Activated CD8-positive, alpha-beta memory T cell treated with anti-CD3 and anti-CD28 coated beads, Interleukin-2, amount 50 U/mL, for 24 hours (primary cell): ENCODE results near the gene NQO1.

Experiments used
- DNase-seq: peaks from one replicate; pipeline ENCODE4 v3.0.0-alpha.2; 2020; ENCODE audit errors: extremely low read depth

NQO1 gene

DNA sequence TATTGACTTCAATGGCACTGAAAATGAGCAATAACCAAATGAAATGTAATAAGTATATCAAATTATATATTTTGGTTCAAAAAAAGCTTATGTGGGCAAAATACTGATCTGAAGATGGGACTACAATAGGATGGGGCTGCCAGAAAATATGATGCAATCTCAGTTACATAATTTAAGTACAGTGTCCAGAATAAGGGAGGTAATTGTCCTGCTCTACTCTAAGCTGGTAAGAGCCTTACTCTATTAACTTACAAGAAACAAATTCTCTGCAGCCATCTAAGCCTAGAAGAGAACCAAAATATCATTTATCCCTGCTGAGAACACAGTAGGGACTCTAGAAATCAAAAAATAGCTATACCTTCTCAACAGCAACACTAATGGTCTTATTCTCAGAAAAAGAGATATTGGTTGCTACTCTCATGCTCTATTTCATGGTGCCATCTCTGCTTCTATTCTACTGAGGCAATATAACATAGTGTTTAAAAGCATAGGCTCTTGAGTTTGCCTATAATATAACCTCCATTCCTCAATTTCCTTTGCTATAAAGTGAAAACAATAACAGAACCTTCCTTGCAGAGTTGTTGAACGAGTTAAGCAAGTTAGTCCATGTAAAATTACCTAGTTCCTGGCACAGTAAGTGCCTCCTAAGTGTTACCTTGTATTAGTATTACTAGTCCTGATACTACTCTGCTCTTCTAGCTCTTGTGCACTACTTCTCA, 19.9 kb downstream of the NQO1 start:
- DNase-seq, result no peak

DNA sequence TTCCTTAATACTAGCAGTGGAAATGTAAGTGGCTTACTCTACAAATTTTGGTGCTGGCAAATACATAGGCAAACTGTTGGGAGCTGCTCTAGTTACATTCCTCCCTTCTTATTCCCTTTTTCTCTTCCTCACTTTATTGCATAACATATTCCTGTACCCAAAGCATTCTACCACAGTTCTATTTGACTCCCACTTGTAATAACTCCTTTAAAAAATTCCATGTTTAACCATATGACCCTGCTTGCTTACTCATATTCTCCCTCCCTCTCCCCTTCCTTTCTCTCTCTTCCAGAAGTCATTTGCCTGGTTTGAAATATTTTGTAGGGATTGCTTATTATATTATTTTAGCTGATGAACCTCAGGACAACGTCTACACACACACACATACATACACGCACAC, 22.7 kb downstream of the NQO1 start:
- no peak for DNase-seq

DNA sequence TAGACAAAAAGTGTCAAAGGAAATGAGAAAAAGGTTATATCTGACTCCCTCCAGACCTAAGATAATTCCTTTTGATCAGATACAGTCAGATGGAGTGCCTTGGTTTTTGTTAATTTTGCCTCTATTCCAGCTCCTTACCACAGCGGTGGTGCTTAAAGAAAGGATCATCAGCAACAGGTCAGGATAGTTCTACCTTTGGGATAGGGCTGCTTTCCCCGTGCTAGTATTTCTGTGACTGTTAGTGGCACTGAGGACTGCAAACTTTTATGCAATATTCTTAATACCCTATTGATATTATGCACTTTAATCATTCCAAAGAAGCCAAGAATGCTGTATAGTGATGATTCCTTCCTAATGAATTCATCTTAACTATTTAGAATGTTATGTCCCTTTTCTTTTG, 24.5 kb downstream of the NQO1 start:
- DNase-seq, result no peak

DNA sequence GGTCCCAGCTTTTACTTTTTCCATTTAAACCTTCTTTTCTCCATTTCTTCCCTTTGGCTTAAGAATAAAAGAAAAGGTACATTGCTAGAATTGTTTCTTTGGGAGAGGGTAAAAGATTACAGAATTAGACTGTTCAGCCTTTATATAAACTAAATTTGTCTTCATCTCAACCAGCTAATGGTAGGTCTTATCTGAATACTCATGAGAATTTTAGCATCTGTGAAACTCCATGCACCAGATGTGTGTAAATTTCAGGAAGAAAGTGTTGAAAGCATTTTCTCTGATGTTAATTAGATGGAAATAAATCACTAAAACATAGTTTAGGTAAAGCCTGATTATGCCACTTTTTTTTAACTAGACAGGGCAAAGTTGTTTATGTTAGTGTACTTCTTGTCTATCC, 24.9 kb downstream of the NQO1 start:
- no peak for DNase-seq

DNA sequence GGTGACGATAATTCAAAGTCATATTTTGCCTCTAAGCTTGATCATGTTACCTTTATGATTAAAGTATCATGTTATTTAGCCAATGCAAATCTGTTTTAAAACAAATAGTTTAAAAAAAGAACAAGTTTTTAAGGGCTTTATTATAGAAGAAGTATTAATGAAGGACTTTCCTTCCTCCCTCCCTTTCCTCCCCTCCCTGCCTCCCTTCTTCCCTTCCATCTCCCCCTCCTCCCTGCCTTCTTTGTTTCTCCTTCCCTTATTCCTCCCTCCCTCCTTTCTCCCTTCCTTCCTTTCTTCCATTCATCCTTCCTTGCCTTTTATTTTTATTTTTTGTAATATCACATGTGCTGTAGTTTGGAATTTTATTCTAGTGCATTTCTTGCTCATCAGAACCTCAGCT, 26.4 kb downstream of the NQO1 start:
- DNase-seq, result no peak

DNA sequence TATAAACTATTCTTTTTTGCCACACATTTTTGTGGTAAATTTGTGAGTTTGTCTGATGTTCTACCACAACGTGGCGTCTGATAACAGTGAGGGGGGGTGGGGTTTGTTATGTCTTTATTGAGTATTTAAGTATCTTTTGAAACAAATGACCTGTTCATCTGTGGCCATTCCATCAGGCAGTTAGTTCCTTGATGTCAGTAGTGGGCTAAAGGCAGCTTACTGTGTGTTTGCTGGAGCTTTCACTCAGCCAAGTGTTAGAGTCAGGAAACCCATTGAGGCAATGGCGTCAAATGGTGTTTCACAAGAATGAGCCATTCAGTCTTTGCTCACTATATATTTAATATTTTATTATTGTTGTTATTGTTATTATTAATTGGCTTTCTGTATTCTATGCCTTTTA, 28.0 kb downstream of the NQO1 start:
- DNase-seq, result no peak

DNA sequence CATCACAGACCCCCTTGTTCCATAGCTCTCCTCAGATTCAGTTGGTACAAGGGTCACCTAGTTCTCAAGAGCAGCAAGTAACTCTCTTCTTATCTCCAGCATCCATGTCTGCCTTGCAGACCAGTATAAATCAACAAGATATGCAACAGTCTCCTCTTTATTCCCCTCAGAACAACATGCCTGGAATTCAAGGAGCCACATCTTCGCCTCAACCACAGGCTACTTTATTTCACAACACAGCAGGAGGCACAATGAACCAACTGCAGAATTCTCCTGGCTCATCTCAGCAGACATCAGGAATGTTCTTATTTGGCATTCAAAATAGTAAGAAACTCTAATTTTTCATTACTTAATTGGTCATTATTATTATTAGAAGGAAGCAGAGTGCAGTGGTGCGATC, 32.4 kb downstream of the NQO1 start:
- DNase-seq, result no peak

DNA sequence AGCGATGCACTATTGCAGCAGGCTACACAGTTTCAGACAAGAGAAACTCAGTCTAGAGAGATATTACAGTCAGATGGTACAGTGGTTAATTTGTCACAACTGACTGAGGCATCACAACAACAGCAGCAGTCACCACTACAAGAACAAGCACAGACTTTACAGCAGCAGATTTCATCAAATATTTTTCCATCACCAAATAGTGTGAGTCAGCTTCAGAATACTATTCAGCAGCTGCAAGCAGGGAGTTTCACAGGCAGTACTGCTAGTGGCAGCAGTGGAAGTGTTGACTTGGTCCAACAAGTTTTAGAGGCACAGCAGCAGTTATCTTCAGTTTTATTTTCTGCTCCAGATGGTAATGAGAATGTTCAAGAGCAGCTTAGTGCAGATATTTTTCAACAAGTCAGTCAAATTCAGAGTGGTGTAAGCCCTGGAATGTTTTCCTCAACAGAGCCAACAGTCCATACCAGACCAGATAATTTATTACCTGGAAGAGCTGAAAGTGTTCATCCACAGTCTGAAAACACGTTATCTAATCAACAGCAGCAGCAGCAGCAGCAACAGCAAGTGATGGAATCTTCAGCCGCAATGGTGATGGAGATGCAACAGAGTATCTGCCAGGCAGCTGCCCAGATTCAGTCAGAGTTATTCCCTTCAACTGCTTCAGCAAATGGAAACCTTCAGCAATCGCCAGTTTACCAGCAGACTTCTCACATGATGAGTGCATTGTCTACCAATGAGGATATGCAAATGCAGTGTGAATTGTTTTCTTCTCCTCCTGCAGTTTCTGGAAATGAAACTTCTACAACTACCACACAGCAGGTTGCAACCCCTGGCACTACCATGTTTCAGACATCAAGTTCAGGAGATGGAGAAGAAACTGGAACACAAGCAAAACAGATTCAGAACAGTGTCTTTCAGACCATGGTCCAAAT, 34.1 kb downstream of the NQO1 start:
- no peak for DNase-seq

DNA sequence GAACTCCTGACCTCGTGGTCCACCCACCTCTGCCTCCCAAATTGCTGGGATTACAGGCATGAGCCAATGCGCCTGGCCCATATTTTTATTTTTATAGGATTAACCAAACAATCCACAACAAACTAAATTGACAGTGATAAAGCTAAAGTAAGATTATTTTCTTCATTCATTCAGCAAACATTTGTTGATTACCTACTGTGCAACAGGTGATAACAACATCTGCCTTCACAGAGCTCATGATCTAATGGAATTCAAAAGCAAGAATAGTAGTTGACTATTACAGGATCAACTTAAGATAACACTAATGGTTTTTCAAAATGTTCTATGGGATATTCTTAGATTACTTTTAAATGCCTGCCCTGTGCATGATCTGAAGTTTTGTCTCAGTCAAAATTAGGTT, 37.8 kb downstream of the NQO1 start:
- no peak for DNase-seq

DNA sequence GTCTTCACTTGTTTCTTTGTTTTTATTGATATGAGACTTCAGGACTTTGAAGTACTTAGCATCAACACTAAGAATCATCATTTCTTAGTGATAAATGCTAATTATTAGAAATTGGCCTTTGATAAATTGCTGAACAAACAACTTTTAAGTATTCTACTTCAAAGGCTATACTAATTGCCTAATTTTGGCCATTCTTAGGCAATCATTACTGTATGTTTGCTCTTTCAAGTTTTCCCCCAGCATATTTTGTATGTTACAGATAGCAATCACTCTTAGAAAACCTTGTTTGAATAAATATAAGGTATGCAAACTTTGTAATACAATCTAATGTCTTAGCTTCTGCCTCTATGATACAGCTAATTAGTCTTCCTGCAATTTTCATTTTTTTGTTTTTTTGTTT, 46.0 kb downstream of the NQO1 start:
- no peak for DNase-seq

DNA sequence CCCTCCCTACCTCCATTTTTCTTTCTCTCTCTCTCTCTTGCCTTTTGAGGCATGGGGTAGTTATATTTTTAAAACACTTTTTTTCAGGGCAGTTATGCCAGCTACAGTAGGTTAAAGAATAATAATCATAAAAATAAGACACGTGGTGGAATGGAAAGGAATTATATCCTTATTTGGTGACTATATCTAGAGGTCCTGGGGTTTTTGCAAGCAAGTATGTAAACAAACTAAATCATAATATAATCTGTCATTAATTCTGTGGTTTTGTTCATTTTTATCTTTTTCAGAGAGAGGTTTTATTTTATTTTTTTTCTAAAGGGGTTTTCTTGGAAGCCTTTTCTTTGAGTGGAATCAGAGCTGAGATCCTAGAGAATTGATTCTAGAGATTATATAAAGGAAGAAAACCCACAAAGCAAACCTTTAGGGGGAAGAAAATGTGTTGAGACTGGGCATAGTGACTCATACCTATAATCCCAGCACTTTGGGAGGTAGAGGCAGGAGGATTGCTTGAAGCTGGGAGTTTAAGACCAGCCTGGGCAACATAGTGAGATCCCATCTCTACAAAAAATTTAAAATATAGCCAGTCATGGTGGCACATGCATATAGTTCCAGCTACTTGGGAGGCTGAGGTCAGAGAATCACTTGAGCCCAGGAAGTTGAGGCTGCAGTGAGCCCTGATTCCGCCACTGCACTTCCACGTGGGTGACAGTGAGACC, 53.2 kb downstream of the NQO1 start:
- no peak for DNase-seq

DNA sequence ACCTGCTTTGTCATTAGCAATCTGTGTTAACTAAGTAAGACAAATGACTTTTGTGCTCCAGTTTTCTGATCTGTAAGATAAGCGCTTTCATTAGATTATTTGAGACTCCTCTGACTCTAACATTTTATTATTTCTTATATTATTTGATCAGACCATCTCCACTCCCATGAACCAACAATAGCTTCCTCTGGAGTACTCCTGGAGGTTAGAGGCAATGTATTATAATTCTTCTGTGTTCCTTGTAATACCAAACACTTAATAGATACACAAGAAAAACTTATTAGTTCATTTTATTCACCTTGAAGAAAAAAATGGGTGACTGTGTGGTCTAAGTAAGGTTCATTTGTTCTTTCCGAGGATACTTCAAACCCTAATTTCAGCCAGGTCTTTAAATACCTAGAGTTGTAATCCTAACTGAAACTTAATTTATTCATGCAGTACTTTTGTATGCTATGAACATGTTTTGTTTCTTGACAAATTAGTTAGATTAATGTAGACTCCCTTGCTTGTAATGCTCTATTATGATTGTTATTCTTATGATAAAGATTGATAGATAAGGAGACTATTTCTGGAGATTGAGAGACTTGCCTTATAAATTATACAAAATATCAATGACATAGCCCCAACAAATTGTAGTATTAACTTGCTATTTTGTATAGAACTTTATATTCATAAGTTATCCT, 53.9 kb downstream of the NQO1 start:
- DNase-seq, result no peak

DNA sequence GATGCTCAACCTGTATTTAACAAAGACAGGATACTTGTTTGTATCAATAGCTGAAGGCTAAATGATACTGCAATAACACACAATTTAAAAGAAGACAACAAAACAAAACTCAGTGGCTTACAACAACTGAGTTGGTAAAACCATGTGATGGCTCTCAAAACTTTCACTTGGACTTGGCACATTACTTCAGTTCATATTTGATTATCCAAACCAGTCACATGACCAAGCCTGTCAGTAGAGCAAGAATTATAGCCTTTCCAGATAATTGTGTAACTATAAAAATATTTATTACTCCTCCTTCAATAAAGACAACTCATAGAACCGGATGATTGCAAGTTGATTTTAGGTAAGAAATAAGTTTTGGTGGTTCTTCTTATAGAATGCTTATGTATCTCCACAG, 56.8 kb downstream of the NQO1 start:
- DNase-seq, result no peak

DNA sequence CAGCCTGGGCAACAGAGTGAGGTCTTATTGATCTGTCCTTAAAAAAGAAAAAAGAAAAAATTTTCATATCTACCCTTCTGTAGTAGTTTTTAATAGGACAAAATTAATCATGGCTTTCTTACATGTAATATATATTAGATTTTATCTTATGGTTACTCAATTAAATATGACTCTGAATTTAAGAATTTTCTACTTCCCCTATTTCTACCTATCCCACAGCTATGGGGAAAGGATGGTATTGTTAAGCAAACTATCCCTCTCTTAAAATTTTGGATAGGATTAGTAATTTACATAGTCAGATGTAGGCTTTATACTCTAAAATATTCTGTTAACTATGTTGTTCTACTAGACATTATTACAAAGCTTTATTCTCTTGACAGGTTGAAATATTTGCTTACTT, 62.5 kb downstream of the NQO1 start:
- no peak for DNase-seq

DNA sequence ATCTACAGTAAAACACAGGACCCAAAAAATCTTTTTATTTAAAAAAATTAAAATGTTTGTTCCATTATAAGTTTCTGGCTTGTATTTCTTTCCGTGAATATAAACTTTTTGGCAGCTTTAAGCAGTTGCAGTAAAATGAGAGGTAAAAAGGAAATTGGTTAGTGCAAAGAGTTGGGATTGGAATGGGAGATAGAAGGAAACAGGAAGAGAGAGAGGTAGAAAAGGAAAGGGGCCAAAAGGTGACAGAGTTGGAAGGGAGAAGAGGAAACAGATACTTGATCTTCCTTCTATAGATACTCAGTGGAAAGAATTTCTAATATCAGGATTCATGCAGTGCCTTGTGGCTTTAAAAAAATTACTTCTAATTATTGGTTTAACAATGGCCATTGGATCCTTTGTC, 63.5 kb downstream of the NQO1 start:
- no peak for DNase-seq

DNA sequence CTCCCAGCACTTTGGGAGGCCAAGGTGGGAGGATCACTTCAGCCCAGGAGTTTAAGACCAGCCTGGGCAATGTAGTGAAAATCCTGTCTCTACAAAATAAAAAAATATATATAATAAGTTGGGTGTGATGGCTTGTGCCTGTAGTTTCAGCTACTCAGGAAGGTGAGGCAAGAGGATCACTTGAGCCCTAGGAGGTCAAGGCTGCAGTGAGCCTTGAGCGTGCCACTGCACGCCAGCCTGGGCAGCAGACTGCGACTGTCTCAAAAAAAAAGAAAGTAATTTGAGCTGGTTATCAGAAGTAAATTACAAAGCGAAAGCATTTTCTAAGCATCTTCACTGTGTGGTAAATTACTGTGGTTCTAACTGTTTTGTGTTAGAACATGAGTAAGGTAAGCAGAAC, 66.2 kb downstream of the NQO1 start:
- no peak for DNase-seq
